GM18519 (cell line): Measurements from ENCODE around the gene NBPF3.
"Not testable (repeated sequence)": the region's sequence is repeated elsewhere in the genome, so short reads cannot be mapped to it uniquely, and the experiment has no call there.

ENCODE experiments used
- ATAC-seq: cut with Tn5 transposase; IDR thresholded peaks from one replicate; pipeline ENCODE4 v1.9.1; 2021; ENCODE audit warnings: mild to moderate bottlenecking, moderate library complexity; ENCODE audit not compliant: unreplicated experiment, low FRiP score

NBPF3 gene

GRCh38 chr1:21511579-21512522 is 71.9 kb downstream of the NBPF3 start:
- ATAC-seq, result no peak

- ATAC-seq, result no peak
Measured at GRCh38 chr1:21514245-21514644, 74.3 kb downstream of the NBPF3 start.

GRCh38 chr1:21517161-21517589 is 77.2 kb downstream of the NBPF3 start:
- no peak for ATAC-seq

- no peak for ATAC-seq
Measured at GRCh38 chr1:21517660-21518480, 77.9 kb downstream of the NBPF3 start.

- ATAC-seq, result no peak
Measured at GRCh38 chr1:21518774-21519455, 79.0 kb downstream of the NBPF3 start.

GRCh38 chr1:21519486-21520070 is 79.6 kb downstream of the NBPF3 start:
- not testable (repeated sequence) for ATAC-seq

GRCh38 chr1:21520899-21521716 is 81.2 kb downstream of the NBPF3 start:
- no peak for ATAC-seq

- ATAC-seq, result no peak
Measured at GRCh38 chr1:21521717-21522060, 81.8 kb downstream of the NBPF3 start.

- ATAC-seq, result no peak
Measured at GRCh38 chr1:21522525-21523038, 82.6 kb downstream of the NBPF3 start.

- no peak for ATAC-seq
Measured at GRCh38 chr1:21523297-21523813, 83.4 kb downstream of the NBPF3 start.

GRCh38 chr1:21524220-21524619 is 84.3 kb downstream of the NBPF3 start:
- no peak for ATAC-seq

- no peak for ATAC-seq
Measured at GRCh38 chr1:21524686-21525339, 84.9 kb downstream of the NBPF3 start.

GRCh38 chr1:21525340-21525717 is 85.4 kb downstream of the NBPF3 start:
- ATAC-seq, result no peak

GRCh38 chr1:21526441-21526840 is 86.5 kb downstream of the NBPF3 start:
- ATAC-seq, result no peak

GRCh38 chr1:21530368-21531016 is 90.6 kb downstream of the NBPF3 start:
- no peak for ATAC-seq

- ATAC-seq, result no peak
Measured at GRCh38 chr1:21531241-21531640, 91.3 kb downstream of the NBPF3 start.

- ATAC-seq, result no peak
Measured at GRCh38 chr1:21532496-21532895, 92.6 kb downstream of the NBPF3 start.

- no peak for ATAC-seq
Measured at GRCh38 chr1:21532992-21533534, 93.1 kb downstream of the NBPF3 start.
